CD4-positive, alpha-beta T cell treated with Interleukin-12 subunit alpha and Interleukin-12 subunit beta, for 1 hour (primary cell): ENCODE results near the gene IQCM.

Experiments used
- DNase-seq: peaks from one replicate; pipeline ENCODE4 v3.0.0-alpha.2; 2020

The IQCM gene

GRCh38 chr4:149708513-149709130, 107.0 kb downstream of the IQCM start:
- no peak for DNase-seq

GRCh38 chr4:149707862-149708261, 107.8 kb downstream of the IQCM start:
- no peak for DNase-seq

- DNase-seq, result no peak
Observed at GRCh38 chr4:149706942-149707341, 108.7 kb downstream of the IQCM start.

GRCh38 chr4:149702414-149703293, 113.0 kb downstream of the IQCM start:
- no peak for DNase-seq

- DNase-seq, result no peak
Observed at GRCh38 chr4:149701435-149702156, 114.0 kb downstream of the IQCM start.

- DNase-seq, result no peak
Observed at GRCh38 chr4:149700272-149700671, 115.4 kb downstream of the IQCM start.

GRCh38 chr4:149699642-149700041, 116.0 kb downstream of the IQCM start:
- no peak for DNase-seq

GRCh38 chr4:149690726-149691125, 124.9 kb downstream of the IQCM start:
- DNase-seq, result no peak

GRCh38 chr4:149684516-149684915, 131.1 kb downstream of the IQCM start:
- DNase-seq, result no peak

GRCh38 chr4:149676076-149676475, 139.6 kb downstream of the IQCM start:
- no peak for DNase-seq

- no peak for DNase-seq
Observed at GRCh38 chr4:149645790-149646189, 169.9 kb downstream of the IQCM start.

GRCh38 chr4:149638073-149638472, 177.6 kb downstream of the IQCM start:
- no peak for DNase-seq

- no peak for DNase-seq
Observed at GRCh38 chr4:149634368-149634767, 181.3 kb downstream of the IQCM start.

GRCh38 chr4:149631629-149632028, 184.0 kb downstream of the IQCM start:
- no peak for DNase-seq

GRCh38 chr4:149630064-149630463, 185.6 kb downstream of the IQCM start:
- no peak for DNase-seq

GRCh38 chr4:149605601-149606378, 209.9 kb downstream of the IQCM start:
- no peak for DNase-seq

- DNase-seq, result no peak
Observed at GRCh38 chr4:149604827-149605226, 210.8 kb downstream of the IQCM start.

- DNase-seq, result no peak
Observed at GRCh38 chr4:149595500-149595899, 220.1 kb downstream of the IQCM start.

GRCh38 chr4:149589826-149590225, 225.8 kb downstream of the IQCM start:
- no peak for DNase-seq

- no peak for DNase-seq
Observed at GRCh38 chr4:149584722-149585121, 230.9 kb downstream of the IQCM start.

GRCh38 chr4:149574971-149575370, 240.7 kb downstream of the IQCM start:
- DNase-seq, result no peak

- no peak for DNase-seq
Observed at GRCh38 chr4:149572716-149573115, 242.9 kb downstream of the IQCM start.

- DNase-seq, result no peak
Observed at GRCh38 chr4:149555799-149556198, 259.8 kb downstream of the IQCM start.
